ENCODE results near the gene MLN.

Gene MLN

GRCh38 chr6:33756211-33756954, 47.4 kb downstream of the MLN start:
- no peak for DNase-seq (ENCODE audit: low read depth in 1 of 2, low spot score in 1 of 2)

GRCh38 chr6:33755070-33755869, 48.5 kb downstream of the MLN start:
- DNase-seq (ENCODE audit: low read depth in 1 of 2, low spot score in 1 of 2): no peak

- no peak for DNase-seq (ENCODE audit: low read depth in 1 of 2, low spot score in 1 of 2)
Observed at GRCh38 chr6:33754222-33754621, 49.6 kb downstream of the MLN start.

GRCh38 chr6:33752646-33753015, 51.2 kb downstream of the MLN start:
- DNase-seq (ENCODE audit: low read depth in 1 of 2, low spot score in 1 of 2): no peak

- no peak for DNase-seq (ENCODE audit: low read depth in 1 of 2, low spot score in 1 of 2)
Observed at GRCh38 chr6:33751771-33752645, 51.8 kb downstream of the MLN start.

- DNase-seq (ENCODE audit: low read depth in 1 of 2, low spot score in 1 of 2): no peak
Observed at GRCh38 chr6:33750244-33750991, 53.4 kb downstream of the MLN start.

- no peak for DNase-seq (ENCODE audit: low read depth in 1 of 2, low spot score in 1 of 2)
Observed at GRCh38 chr6:33749401-33749800, 54.4 kb downstream of the MLN start.

GRCh38 chr6:33748841-33749240, 55.0 kb downstream of the MLN start:
- DNase-seq (ENCODE audit: low read depth in 1 of 2, low spot score in 1 of 2): no peak

GRCh38 chr6:33747823-33748222, 56.0 kb downstream of the MLN start:
- no peak for DNase-seq (ENCODE audit: low read depth in 1 of 2, low spot score in 1 of 2)

GRCh38 chr6:33746651-33747100, 57.1 kb downstream of the MLN start, which contains the start of gene IP6K3:
TSS of gene IP6K3 (minus strand) at chr6:33746905. CDS start at chr6:33735476, 11,429 bp downstream.
- DNase-seq (ENCODE audit: low read depth in 1 of 2, low spot score in 1 of 2): no peak

- DNase-seq (ENCODE audit: low read depth in 1 of 2, low spot score in 1 of 2): no peak
Observed at GRCh38 chr6:33746036-33746600, 57.7 kb downstream of the MLN start.

GRCh38 chr6:33745548-33745947, 58.3 kb downstream of the MLN start:
- no peak for DNase-seq (ENCODE audit: low read depth in 1 of 2, low spot score in 1 of 2)

- no peak for DNase-seq (ENCODE audit: low read depth in 1 of 2, low spot score in 1 of 2)
Observed at GRCh38 chr6:33744895-33745546, 58.8 kb downstream of the MLN start.
